SW 1271 (cell line): ENCODE data around the gene NRN1.
"Not testable (repeated sequence)": the region's sequence is repeated elsewhere in the genome, so short reads cannot be mapped to it uniquely, and the experiment has no call there.

Source experiments
- DNase-seq, 2 experiments: peaks; one replicate each; lab custom pipeline; 2025; lab: John Stamatoyannopoulos, UW

The NRN1 gene

GRCh38 chr6:5981126-5982026, 25.3 kb downstream of the NRN1 start:
- DNase-seq = no peak

- DNase-seq = no peak
Measured at GRCh38 chr6:5979650-5980420, 26.9 kb downstream of the NRN1 start.

- no peak for DNase-seq
Measured at GRCh38 chr6:5976811-5977210, 29.9 kb downstream of the NRN1 start.

DNA sequence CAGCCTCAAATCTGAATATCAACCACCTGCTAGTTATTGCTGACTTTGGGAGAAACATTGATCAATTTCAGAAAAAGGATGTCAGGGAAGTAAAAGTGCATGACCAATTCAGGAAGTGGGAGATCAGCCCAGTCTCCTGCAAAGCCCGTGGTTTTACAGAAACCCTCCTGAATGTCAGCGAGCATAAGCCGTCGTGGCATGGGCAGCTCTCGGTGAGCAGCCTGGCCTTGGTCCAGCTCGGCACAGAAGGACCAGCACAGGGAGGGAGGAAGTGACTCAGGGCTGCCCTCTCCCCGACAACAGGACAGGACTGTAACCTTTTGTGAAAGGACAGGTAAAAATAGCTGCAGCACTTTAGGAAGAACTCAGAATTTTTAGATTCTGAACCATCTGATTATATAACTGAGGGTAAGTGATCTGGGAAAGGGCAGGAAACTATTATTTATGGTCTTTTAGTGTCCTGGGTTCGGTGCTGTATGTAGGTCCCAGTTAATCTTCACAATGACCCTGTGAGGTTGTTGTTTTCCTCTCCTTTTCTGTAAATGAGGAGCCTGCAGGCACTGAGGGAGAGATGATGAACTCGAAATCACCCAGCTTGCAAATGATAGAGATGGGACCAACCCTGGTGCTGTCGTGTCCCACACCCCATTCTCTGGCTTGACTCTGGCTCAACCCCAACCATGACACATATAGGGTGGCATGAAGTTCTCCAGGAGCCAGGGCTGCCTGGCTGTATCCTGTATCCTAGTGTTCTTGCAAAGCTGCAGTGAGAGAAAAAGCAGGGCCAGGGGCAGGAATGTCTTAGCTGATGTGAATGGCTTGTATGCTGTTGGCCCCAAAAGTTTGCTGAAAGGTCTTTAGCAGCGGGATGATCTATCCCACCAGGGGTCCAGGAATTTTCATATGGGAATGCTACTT, 37.6 kb downstream of the NRN1 start:
- peak; percentile 28 to 50 for DNase-seq

- DNase-seq = not testable (repeated sequence)
Measured at GRCh38 chr6:5968036-5968435, 38.7 kb downstream of the NRN1 start.

DNA sequence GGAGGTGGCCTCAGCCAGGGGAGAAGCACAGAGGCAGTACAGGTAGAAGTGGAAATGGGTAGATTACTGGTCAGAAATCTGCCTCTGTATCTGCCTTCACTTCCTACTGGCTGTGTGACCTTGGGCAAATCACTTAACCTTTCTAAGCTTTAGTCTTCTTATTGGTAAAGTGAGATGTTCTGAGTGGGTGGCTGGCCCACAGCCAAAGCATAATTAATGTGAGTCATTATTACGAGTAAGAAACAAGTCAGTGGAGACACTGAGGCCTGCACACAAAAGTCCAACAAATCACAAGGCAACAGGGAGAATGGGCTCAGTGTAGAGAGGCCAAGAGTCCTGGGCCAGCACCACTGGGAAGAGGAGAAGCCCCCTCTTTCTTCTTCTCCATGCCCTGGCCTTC, 39.1 kb downstream of the NRN1 start:
- DNase-seq = no peak

DNA sequence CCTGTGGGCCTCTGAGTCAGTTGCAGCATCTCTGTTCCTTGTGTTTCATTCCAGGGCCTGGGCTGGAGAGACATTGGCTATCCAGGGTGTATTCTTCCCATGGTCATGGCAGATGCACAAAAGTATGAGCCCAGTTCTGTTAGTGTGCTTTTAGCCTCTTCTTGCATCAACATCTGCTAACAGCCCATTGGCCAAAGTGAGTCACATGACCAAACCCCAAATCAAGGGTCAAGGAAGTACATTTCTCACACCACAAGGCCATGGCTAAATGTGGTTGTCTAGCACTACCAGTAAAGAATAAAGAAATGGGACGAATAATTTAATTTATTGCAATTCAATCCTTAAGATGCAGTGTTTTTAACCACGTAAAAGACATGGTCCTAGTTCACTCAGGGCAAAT, 43.9 kb downstream of the NRN1 start:
- DNase-seq = no peak

GRCh38 chr6:5961836-5962235, 44.9 kb downstream of the NRN1 start:
- no peak for DNase-seq

DNA sequence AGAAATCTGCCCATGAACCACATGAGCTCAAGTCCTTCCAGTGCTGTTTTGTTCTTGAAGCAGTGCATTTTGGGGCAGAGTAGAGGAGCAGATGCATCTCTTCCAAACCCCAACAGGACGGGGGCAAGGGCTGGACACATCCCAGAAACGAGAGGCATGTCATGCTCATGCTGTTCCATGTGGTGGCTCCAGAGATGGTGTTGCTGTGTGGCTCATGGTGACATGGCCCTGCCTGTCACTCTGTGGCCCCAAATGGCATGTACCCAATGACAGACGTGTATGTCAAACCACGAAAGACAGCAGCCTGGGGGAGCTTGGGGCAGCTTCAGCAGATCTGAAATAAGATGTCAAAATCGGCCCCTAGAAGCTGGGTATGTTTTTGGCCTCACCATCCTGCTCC, 46.3 kb downstream of the NRN1 start:
- no peak for DNase-seq

GRCh38 chr6:5958921-5959320, 47.8 kb downstream of the NRN1 start:
- DNase-seq = no peak

DNA sequence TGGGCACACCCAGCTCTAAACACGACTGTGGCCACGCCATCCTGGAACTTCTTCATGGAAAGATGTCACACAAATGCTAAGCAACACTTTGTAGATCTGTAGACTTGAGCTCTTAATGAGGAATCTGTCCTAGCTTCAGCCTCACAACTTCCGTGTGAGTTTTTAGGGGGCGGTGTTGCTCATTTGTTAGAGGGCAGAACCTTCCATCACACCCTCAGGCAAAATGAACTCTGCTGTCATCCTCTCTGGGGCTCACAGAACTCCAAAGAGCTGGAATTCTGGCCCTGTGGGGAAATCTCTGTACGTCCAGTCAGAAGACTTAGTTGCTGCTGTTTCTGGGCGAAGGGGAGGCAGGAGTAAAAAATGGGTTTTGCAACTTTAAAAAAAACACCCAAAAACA, 49.8 kb downstream of the NRN1 start:
- no peak for DNase-seq

- DNase-seq = no peak
Measured at GRCh38 chr6:5950361-5950785, 56.4 kb downstream of the NRN1 start.
